ENCODE data around the gene HYDIN. TPM values are rescaled to one million over a fixed set of nuclear protein-coding genes. Genes with fewer than 3 reads are reported as not detected.

Gene HYDIN
- total RNA-seq, 2 donors from 2014 or later, result 0.16 to 0.31 TPM

Other genes with a start within 250 kb of the HYDIN start
- 10 to 100 TPM; 16.3 to 17.5 TPM for gene CMTR2, start 58.7 kb upstream of the HYDIN start, total RNA-seq
- gene CALB2, start 128.0 kb upstream of the HYDIN start, total RNA-seq, result not detected
- not detected for gene TLE7, start 211.3 kb upstream of the HYDIN start, total RNA-seq
- 1 to 10 TPM; 4.5 to 9.5 TPM for gene ZNF23, start 231.5 kb upstream of the HYDIN start, total RNA-seq